HL-60 (cell line): ENCODE results near the gene RPS13.

ENCODE experiments used
- DNase-seq, 2 experiments: peaks; one replicate each; pipeline ENCODE4 v3.0.0-alpha.2; 2010 to 2020; ENCODE audit warnings: low read depth in 1 of 2, low spot score in 1 of 2
- H3K27ac ChIP-seq: fragments of 250-450 bp; sonication (Bioruptor Pico); replicated peaks from 2 replicates; pipeline ENCODE4 v1.5.1; 2020; ENCODE audit warnings: mild to moderate bottlenecking, moderate library complexity
- H3K27me3 ChIP-seq: fragments of 250-450 bp; sonication (Bioruptor Pico); 2 replicates; pipeline ENCODE4 v1.5.1; 2021; ENCODE audit warnings: mild to moderate bottlenecking, moderate library complexity; ENCODE audit not compliant: insufficient read depth, poor library complexity, severe bottlenecking
- H3K4me3 ChIP-seq: replicated peaks from 2 replicates; pipeline ENCODE4 v1.5.1; 2011; ENCODE audit warnings: mild to moderate bottlenecking, control low read depth, low read length; ENCODE audit not compliant: insufficient read depth
- GABPA ChIP-seq: IDR thresholded peaks from 2 replicates; pipeline ENCODE4 v1.6.1; 2012; ENCODE audit warnings: low read depth
- POLR2AphosphoS5 ChIP-seq: IDR thresholded peaks from 2 replicates; pipeline ENCODE4 v1.6.1; 2012; ENCODE audit warnings: low read depth
- REST ChIP-seq: IDR thresholded peaks from 2 replicates; pipeline ENCODE4 v1.6.1; 2012; ENCODE audit warnings: low read depth; ENCODE audit not compliant: insufficient replicate concordance
- SPI1 ChIP-seq: IDR thresholded peaks from 2 replicates; pipeline ENCODE4 v1.6.1; 2012; ENCODE audit warnings: low read depth, mild to moderate bottlenecking, borderline replicate concordance
- TF ChIP-seq, protein P1 (sequence below): IDR thresholded peaks from one replicate; pipeline ENCODE4 v1.5.1; 2011; ENCODE audit warnings: low read length, control low read depth, inconsistent platforms; ENCODE audit not compliant: insufficient read depth

RPS13 gene

GRCh38 chr11:17073370-17074027 lies 4.0 kb downstream of the RPS13 start:
- no peaks in the 10 kb centered on the region for H3K27me3 ChIP-seq
- DNase-seq = no peak
- H3K27ac ChIP-seq = no peak overlapping the region
- no peak overlapping the region for H3K4me3 ChIP-seq
- peak; percentile 52 for TF ChIP-seq POLR2AphosphoS5
- TF ChIP-seq GABPA = no peak
- no peak for TF ChIP-seq SPI1
- TF ChIP-seq REST = no peak
- TF ChIP-seq, protein P1, sequence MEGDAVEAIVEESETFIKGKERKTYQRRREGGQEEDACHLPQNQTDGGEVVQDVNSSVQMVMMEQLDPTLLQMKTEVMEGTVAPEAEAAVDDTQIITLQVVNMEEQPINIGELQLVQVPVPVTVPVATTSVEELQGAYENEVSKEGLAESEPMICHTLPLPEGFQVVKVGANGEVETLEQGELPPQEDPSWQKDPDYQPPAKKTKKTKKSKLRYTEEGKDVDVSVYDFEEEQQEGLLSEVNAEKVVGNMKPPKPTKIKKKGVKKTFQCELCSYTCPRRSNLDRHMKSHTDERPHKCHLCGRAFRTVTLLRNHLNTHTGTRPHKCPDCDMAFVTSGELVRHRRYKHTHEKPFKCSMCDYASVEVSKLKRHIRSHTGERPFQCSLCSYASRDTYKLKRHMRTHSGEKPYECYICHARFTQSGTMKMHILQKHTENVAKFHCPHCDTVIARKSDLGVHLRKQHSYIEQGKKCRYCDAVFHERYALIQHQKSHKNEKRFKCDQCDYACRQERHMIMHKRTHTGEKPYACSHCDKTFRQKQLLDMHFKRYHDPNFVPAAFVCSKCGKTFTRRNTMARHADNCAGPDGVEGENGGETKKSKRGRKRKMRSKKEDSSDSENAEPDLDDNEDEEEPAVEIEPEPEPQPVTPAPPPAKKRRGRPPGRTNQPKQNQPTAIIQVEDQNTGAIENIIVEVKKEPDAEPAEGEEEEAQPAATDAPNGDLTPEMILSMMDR = no peak

DNA sequence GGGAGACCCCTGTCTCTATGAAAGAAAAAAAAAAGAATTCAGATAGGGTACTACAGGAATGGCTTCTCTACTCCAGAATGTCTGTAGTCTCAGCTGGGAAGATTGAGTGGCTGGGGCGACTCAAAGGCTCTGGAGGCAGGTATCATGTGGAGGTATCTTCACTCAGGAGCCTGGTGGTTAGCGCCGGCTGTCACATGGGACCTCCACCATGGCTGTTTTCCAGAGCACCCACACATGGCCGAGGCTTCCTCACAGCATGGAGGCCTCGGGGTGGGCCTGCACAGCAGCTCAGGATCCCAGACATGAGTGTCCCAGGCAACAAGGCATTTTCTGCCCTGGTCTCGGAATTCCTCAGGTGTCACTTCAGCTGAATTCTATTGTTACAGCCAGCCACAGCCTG lies 10.1 kb downstream of the RPS13 start:
- DNase-seq = no peak
- TF ChIP-seq REST (no peak), POLR2AphosphoS5 (no peak), SPI1 (no peak), GABPA (no peak)
- TF ChIP-seq, protein P1 = no peak
- Histone ChIP-seq H3K27me3 (no peaks in the 10 kb centered on the region), H3K27ac (no peak overlapping the region), H3K4me3 (no peak overlapping the region)

DNA sequence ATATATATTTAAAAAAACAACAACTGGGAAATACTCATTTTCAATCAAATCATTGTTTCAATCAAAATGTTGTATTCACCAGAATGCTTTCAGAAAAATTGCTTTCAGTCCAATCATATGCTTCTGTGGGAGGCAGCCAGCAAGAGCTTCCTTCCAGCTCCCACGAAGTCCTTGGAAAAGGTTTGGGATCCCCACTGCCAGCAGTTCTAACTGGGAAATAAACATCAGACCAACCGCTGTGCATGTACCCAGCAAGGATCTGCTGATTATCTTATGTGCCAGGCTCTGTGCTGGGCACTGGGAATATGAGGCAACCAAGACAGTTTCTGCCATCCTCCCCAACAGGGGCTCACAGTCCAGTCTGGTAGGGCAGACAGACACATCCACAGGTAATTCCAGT lies 10.8 kb downstream of the RPS13 start:
- Histone ChIP-seq H3K27ac (no peak overlapping the region), H3K27me3 (no peaks in the 10 kb centered on the region), H3K4me3 (no peak overlapping the region)
- TF ChIP-seq POLR2AphosphoS5 = no peak
- TF ChIP-seq REST = no peak
- DNase-seq = no peak
